MG63 (cell line): ENCODE measurements around the gene IL10RA. TPM values are rescaled to one million over a fixed set of nuclear protein-coding genes. Genes with fewer than 3 reads are reported as not detected.
"Not testable (repeated sequence)": the region's sequence is repeated elsewhere in the genome, so short reads cannot be mapped to it uniquely, and the experiment has no call there.

ENCODE experiments used
- DNase-seq: peaks from one replicate; pipeline ENCODE4 v3.0.0-alpha.2; 2020
- H3K27me3 ChIP-seq: fragments of 250-450 bp; sonication (Bioruptor Pico); 2 replicates; pipeline ENCODE4 v1.5.1; 2020; ENCODE audit warnings: mild to moderate bottlenecking, moderate library complexity
- H3K36me3 ChIP-seq: fragments of 250-450 bp; sonication (Bioruptor Pico); 2 replicates; pipeline ENCODE4 v1.5.1; 2020; ENCODE audit warnings: mild to moderate bottlenecking, moderate library complexity
- H3K4me3 ChIP-seq: fragments of 250-450 bp; sonication (Bioruptor Pico); 2 replicates; pipeline ENCODE4 v1.5.1; 2020; ENCODE audit warnings: mild to moderate bottlenecking, moderate library complexity
- H3K9me3 ChIP-seq: fragments of 250-450 bp; sonication (Bioruptor Pico); 2 replicates; pipeline ENCODE4 v1.5.1; 2020; ENCODE audit warnings: mild to moderate bottlenecking, moderate library complexity
- total RNA-seq: library from RNA; depleted of rRNA; stranded (reverse); fragments of >200 nt; shearing (Covaris generic); gene quantifications from 2 replicates; pipeline ENCODE4 v1.2.3, GENCODE V29; 2014; ENCODE audit warnings: low replicate concordance; rRNA removed

IL10RA gene
- 1.3 TPM in 1 of 2 replicates, not detected in the other for total RNA-seq

DNA sequence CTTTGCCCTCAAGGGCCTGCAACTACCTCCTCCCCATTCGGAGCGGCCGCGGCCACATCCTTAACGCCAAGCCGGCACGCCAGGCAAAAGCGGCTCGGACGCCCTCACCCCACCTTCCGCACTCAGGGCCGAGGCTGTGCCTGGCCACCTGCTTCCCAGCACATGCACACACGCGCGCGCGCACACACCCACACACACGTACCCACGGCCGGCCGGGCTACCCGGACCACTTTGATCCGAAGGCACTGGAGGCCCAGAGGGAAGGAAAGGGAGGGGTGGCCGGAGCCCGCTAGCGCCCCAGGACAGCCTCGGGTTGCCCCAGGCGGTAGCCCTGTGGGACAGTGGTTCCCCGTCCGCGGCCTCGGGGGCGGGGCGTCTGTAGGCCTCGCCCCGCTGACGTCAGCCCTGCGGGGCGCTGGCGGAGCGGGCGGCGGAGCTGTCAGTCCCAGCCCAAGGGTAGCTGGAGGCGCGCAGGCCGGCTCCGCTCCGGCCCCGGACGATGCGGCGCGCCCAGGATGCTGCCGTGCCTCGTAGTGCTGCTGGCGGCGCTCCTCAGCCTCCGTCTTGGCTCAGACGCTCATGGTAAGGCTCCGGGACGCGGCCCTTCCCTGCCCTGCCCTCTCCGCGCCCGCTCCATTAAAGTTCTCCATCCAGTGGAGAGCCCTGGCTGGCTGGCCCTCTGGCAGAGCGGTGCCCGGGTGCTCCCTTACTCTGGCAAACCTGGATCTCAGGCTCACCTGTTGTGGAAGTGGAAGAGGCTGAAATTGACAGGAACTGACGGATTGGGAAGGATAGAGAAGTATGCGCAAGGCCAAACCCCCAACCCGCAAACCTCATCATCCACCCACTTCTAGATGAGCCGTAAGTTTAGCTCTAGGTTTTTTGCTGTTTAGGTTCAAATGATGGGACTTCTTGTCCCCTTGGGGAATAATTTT lies at the start of gene IL10RA:
IL10RA (plus strand) TSS at position 442 of the 935 bp plus-strand sequence; CDS start at position 516, 74 bp downstream.
- peak within 1 kb of the TSS; percentile 49 for H3K4me3 ChIP-seq
- no peaks in the 10 kb centered on the region for H3K36me3 ChIP-seq
- peaks cover 3% of the 10 kb centered on the region for H3K27me3 ChIP-seq
- peak; percentile 70 for DNase-seq
- H3K9me3 ChIP-seq: no peaks in the 10 kb centered on the region

DNA sequence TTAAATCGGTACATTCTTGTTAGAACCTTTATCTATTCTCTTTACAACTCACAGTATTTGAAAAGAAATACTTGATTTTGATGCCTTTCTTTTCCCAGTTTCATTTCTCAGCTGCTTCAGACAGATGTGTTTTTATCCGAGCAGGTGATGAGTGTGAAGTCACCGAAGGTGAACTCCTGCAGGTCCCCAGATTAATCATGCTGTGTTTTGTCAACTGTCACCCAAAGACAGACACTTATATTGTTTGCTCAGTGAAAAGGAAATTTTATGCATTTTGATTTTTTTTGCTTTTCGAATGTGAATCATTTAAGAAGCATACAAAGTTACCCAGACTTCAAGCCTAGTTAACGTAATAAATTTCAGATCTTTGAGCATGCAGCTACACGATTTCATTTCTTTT lies 49.2 kb upstream of the IL10RA start:
- DNase-seq: no peak
- no peaks in the 10 kb centered on the region for H3K9me3 ChIP-seq
- no peaks in the 10 kb centered on the region for H3K36me3 ChIP-seq
- H3K4me3 ChIP-seq: no peak overlapping the region
- no peaks in the 10 kb centered on the region for H3K27me3 ChIP-seq

DNA sequence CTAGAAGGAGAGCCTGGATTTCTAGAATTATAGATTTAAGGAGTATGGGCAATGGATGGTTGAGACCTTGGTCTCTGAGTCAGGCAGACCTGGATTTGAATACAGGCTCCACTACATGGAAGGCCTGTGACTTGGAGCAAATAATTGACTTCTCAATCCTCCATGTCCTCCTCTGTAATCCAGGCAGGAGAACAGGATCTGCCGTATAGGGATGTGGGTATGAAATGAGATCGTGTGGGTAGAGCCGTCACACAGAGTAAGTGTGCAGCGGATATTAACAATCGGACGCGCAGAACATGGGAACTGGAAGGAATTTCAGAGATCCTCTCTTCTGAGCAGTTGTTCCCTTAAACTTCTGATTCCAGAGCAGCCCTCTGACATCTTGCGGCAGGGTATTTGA lies 45.5 kb upstream of the IL10RA start:
- Histone ChIP-seq H3K27me3 (no peaks in the 10 kb centered on the region), H3K4me3 (no peak overlapping the region), H3K36me3 (no peaks in the 10 kb centered on the region), H3K9me3 (no peaks in the 10 kb centered on the region)
- DNase-seq: no peak

GRCh38 chr11:117941163-117941707 lies 45.0 kb upstream of the IL10RA start:
- H3K4me3 ChIP-seq: no peak overlapping the region
- H3K9me3 ChIP-seq: no peaks in the 10 kb centered on the region
- H3K36me3 ChIP-seq: no peaks in the 10 kb centered on the region
- DNase-seq: no peak
- H3K27me3 ChIP-seq: no peaks in the 10 kb centered on the region

DNA sequence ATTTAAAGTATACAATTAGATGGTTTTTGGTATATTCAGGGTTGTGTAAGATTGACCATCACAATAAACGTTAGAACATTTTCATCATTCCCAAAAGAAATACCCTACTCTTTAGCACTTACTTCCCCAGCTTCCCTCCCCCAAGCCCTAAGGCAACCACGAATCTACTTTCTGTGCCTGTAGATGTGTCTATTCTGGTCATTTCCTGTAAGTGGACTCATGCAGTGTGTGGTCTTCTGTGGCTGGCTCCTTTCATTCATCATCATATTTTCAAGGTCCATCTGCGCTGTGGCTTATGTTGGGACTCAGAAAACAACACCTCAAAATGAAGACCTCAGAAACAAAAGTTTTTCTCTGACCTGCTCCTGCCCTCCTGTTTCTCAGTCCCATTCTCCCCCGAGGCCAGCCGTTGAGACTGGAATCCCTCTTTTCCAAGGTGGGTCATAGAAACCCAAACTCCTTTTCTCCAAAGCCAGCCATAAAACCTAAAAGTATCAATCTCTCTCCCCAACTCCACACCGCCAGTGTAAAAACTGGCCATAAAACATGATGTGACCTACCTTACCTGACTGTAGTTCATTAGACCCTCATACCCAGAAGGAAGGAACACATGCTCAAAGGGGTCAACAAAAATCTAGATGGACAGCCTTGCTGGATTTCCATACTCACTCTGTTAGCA lies 44.1 kb upstream of the IL10RA start:
- Histone ChIP-seq H3K9me3 (no peaks in the 10 kb centered on the region), H3K4me3 (no peak overlapping the region), H3K27me3 (no peaks in the 10 kb centered on the region), H3K36me3 (no peaks in the 10 kb centered on the region)
- no peak for DNase-seq

DNA sequence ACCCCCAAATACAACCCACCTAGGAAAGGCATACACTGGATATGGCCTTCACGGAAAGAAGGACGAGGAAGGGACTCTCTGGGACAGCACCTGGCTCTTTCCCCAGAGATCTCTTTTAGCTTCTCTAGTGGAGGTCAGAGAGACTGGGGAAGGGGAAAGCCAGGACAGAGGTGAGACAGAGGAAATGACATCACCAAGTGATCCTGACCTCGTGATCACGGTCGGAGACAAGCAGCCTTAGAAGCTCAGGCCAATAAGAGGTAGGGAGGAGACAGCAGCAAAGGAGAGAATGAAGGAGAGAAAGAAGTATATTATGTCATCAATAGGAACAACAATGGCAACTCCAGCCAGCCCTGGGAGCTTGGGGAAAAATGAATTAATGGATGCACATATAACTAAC lies 41.6 kb upstream of the IL10RA start:
- Histone ChIP-seq H3K36me3 (no peaks in the 10 kb centered on the region), H3K9me3 (no peaks in the 10 kb centered on the region), H3K27me3 (no peaks in the 10 kb centered on the region), H3K4me3 (no peak overlapping the region)
- DNase-seq: no peak

DNA sequence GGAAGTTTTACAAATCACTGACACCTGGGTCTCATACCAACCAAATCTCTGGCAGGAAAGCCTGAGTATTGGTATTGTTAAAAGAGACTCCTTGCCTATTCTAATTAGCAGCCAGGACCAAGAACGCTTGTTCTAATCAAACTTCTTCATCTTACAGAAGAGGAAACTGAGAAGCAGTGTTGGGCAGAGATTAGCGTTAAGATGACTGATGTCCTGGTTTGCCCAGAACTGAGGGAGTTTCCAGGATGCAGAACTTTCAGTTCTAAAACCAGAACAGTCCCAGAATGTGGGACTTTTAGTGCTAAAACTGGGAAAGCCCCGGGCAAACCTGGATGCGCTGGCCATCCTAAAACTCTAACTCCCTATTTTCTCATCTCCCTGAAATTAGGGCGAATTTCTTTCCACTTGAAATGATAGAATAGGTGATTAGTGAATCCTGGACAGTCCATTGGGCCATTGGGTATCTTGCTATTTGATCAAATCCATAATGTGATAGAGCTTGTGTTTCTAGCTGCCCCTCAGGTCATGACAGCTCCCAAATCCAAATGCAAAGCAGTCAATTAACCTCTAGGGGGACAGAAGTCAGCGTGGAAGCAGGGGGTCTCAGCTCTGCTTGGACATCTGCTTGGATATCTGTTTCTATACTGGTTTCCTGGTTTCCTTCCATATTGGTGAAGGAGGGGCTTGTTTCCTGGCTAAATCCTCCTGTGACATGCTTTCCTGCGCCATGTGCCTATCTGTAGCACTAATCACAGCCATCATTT lies 41.0 kb upstream of the IL10RA start:
- H3K27me3 ChIP-seq: no peaks in the 10 kb centered on the region
- H3K4me3 ChIP-seq: no peak overlapping the region
- no peak for DNase-seq
- H3K36me3 ChIP-seq: no peaks in the 10 kb centered on the region
- H3K9me3 ChIP-seq: no peaks in the 10 kb centered on the region

GRCh38 chr11:117946156-117946841 lies 39.9 kb upstream of the IL10RA start:
- Histone ChIP-seq H3K27me3 (no peaks in the 10 kb centered on the region), H3K36me3 (no peaks in the 10 kb centered on the region), H3K9me3 (no peaks in the 10 kb centered on the region), H3K4me3 (no peak overlapping the region)
- DNase-seq: no peak

GRCh38 chr11:117946842-117947526 lies 39.2 kb upstream of the IL10RA start:
- peak; percentile 85 for DNase-seq
- Histone ChIP-seq H3K4me3 (no peak overlapping the region), H3K27me3 (no peaks in the 10 kb centered on the region), H3K36me3 (no peaks in the 10 kb centered on the region), H3K9me3 (no peaks in the 10 kb centered on the region)

GRCh38 chr11:117947751-117948150 lies 38.4 kb upstream of the IL10RA start:
- not testable (repeated sequence) for H3K36me3 ChIP-seq, H3K9me3 ChIP-seq, H3K4me3 ChIP-seq, H3K27me3 ChIP-seq, DNase-seq

GRCh38 chr11:117948466-117948865 lies 37.7 kb upstream of the IL10RA start:
- DNase-seq, H3K4me3 ChIP-seq, H3K9me3 ChIP-seq, H3K36me3 ChIP-seq, H3K27me3 ChIP-seq: not testable (repeated sequence)

DNA sequence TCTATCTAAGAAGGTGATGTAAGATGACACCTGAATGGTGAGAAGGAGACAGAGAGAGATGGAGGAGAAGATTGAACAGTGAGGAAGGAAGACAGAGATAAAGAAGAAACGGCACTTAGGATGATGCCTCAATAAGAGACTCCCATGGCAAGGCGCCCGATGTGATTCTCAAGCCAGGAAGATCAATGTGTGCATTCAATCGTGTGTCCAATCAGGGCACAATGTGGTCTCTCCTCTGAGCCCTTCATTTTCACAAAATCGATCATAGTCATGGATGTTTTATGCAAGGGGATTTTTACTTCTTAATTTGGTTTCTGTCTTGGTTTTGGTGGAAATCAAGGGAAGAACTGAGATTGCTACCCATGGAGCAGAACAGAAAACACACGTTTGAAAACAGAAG lies 37.1 kb upstream of the IL10RA start:
- H3K27me3 ChIP-seq: no peaks in the 10 kb centered on the region
- H3K4me3 ChIP-seq: no peak overlapping the region
- no peaks in the 10 kb centered on the region for H3K9me3 ChIP-seq
- no peaks in the 10 kb centered on the region for H3K36me3 ChIP-seq
- DNase-seq: no peak

GRCh38 chr11:117950301-117950700 lies 35.9 kb upstream of the IL10RA start:
- no peak for DNase-seq
- Histone ChIP-seq H3K27me3 (no peaks in the 10 kb centered on the region), H3K4me3 (no peak overlapping the region), H3K9me3 (no peaks in the 10 kb centered on the region), H3K36me3 (no peaks in the 10 kb centered on the region)

- Histone ChIP-seq H3K4me3 (no peak overlapping the region), H3K9me3 (no peaks in the 10 kb centered on the region), H3K36me3 (no peaks in the 10 kb centered on the region), H3K27me3 (no peaks in the 10 kb centered on the region)
- DNase-seq: no peak
Measured at GRCh38 chr11:117950993-117951961, 34.9 kb upstream of the IL10RA start.
